ENCODE measurements around the gene BCAS2. TPM values are rescaled to one million over a fixed set of nuclear protein-coding genes. Genes with fewer than 3 reads are reported as not detected.

BCAS2 gene
- total RNA-seq, 5 donors from 2014 or later (not counting 1 experiment from before 2014, with no cell fraction given): 29.6 to 77.7 (median 32.4) TPM

DNA sequence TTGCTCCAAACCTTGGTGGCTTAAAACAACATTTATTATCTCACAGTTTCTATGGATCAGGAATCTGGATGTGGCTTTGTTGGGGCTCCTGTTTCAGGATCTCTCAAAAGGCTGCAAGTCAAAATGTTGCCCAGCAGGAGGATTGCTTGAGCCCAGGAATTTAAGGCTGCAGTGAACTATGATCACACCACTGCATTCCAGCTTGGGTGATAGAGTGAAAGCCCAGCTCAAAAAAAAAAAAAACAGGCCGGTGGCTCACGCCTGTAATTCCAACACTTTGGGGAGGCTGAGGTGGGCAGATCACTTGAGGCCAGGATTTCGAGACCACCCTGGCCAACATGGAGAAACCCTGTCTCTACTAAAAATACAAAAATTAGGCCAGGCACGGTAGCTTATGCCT is 30.0 kb downstream of the BCAS2 start:
- DNase-seq (no peak), ATAC-seq (replicated peaks in 1 of 4) (no peak)
- Histone ChIP-seq H3K36me3 (ENCODE audit: control insufficient read depth in 2 of 2, extremely low read depth in 1 of 2, insufficient read depth in 1 of 2, low read length in 1 of 2) (no peaks in the 10 kb centered on the region), H3K4me1 (ENCODE audit: control insufficient read depth in 1 of 2, extremely low read depth in 1 of 2, insufficient read depth in 2 of 2, low read length in 2 of 2) (no peaks in the 10 kb centered on the region), H3K9me3 (no peaks in the 10 kb centered on the region), H3K27me3 (replicated peaks in 1 of 2; ENCODE audit: control insufficient read depth in 2 of 2, extremely low read depth in 1 of 2, insufficient read depth in 2 of 2, low read length in 1 of 2) (peaks cover 0 to 3% of the 10 kb centered on the region in 2 experiments), H3K4me3 (ENCODE audit: control insufficient read depth in 1 of 2, extremely low read depth in 1 of 2, low read length in 1 of 2) (no peak overlapping the region), H3K27ac (ENCODE audit: low read length) (no peak overlapping the region)
- POLR2A ChIA-PET: interaction anchor here (0.6 kb wide), 2 partner anchors 19 to 120 kb away, joined by 3 to 4 read pairs; no protein-coding TSS in a partner anchor
- no CpG with 5 or more reads among the region's 4 CpGs for WGBS (ENCODE audit: insufficient coverage)
- Mint-ChIP-seq H3K9me3 (no peaks in the 10 kb centered on the region), H3K4me1 (no peaks in the 10 kb centered on the region), H3K36me3 (no peaks in the 10 kb centered on the region), H3K27me3 (no peaks in the 10 kb centered on the region), H3K4me3 (no peak overlapping the region), H3K27ac (no peak overlapping the region)
- CTCF ChIA-PET: interaction anchor here (0.6 to 0.7 kb wide), 2 partner anchors 30 to 92 kb away, joined by 3 to 5 read pairs; no protein-coding TSS in a partner anchor

GRCh38 chr1:114550336-114550735 is 31.1 kb downstream of the BCAS2 start:
- Histone ChIP-seq H3K36me3 (ENCODE audit: control insufficient read depth in 2 of 2, extremely low read depth in 1 of 2, insufficient read depth in 1 of 2, low read length in 1 of 2) (no peaks in the 10 kb centered on the region), H3K9me3 (no peaks in the 10 kb centered on the region), H3K27ac (ENCODE audit: low read length) (no peak overlapping the region), H3K4me3 (ENCODE audit: control insufficient read depth in 1 of 2, extremely low read depth in 1 of 2, low read length in 1 of 2) (no peak overlapping the region), H3K4me1 (ENCODE audit: control insufficient read depth in 1 of 2, extremely low read depth in 1 of 2, insufficient read depth in 2 of 2, low read length in 2 of 2) (no peaks in the 10 kb centered on the region), H3K27me3 (replicated peaks in 1 of 2; ENCODE audit: control insufficient read depth in 2 of 2, extremely low read depth in 1 of 2, insufficient read depth in 2 of 2, low read length in 1 of 2) (peaks cover 0 to 3% of the 10 kb centered on the region in 2 experiments)
- no peaks in the 10 kb centered on the region for H3K9me3 Mint-ChIP-seq
- ATAC-seq (replicated peaks in 1 of 4) (no peak), DNase-seq (no peak)
- H3K4me1 Mint-ChIP-seq: no peaks in the 10 kb centered on the region
- no peak overlapping the region for H3K4me3 Mint-ChIP-seq
- H3K36me3 Mint-ChIP-seq: no peaks in the 10 kb centered on the region
- CTCF ChIA-PET: interaction anchor here (0.6 to 0.7 kb wide), 2 partner anchors 115 to 145 kb away, joined by 3 to 5 read pairs; partner anchors contain the start of gene AMPD1 (in 1 of the 2)
- WGBS (ENCODE audit: insufficient coverage): no CpG with 5 or more reads among the region's 2 CpGs
- H3K27me3 Mint-ChIP-seq: no peaks in the 10 kb centered on the region
- H3K27ac Mint-ChIP-seq: no peak overlapping the region
- POLR2A ChIA-PET: no interaction called here

GRCh38 chr1:114549137-114549536 is 32.3 kb downstream of the BCAS2 start:
- peaks cover 0 to 2% of the 10 kb centered on the region in 2 donors for H3K27me3 Mint-ChIP-seq
- H3K9me3 ChIP-seq: no peaks in the 10 kb centered on the region
- H3K4me1 Mint-ChIP-seq: no peaks in the 10 kb centered on the region
- no peak for ATAC-seq (replicated peaks in 1 of 4)
- no peaks in the 10 kb centered on the region for H3K36me3 ChIP-seq (ENCODE audit: control insufficient read depth in 2 of 2, extremely low read depth in 1 of 2, insufficient read depth in 1 of 2, low read length in 1 of 2)
- no peaks in the 10 kb centered on the region for H3K9me3 Mint-ChIP-seq
- no peak overlapping the region for H3K4me3 ChIP-seq (ENCODE audit: control insufficient read depth in 1 of 2, extremely low read depth in 1 of 2, low read length in 1 of 2)
- DNase-seq: no peak
- H3K27ac ChIP-seq (ENCODE audit: low read length): no peak overlapping the region
- H3K36me3 Mint-ChIP-seq: no peaks in the 10 kb centered on the region
- H3K4me1 ChIP-seq (ENCODE audit: control insufficient read depth in 1 of 2, extremely low read depth in 1 of 2, insufficient read depth in 2 of 2, low read length in 2 of 2): no peaks in the 10 kb centered on the region
- ChIA-PET POLR2A (interaction anchor here in 1 of 2 donors (0.6 kb wide), 2 partner anchors 18 to 217 kb away, joined by 3 to 9 read pairs; no protein-coding TSS in a partner anchor), CTCF (no interaction called here)
- H3K27me3 ChIP-seq (replicated peaks in 1 of 2; ENCODE audit: control insufficient read depth in 2 of 2, extremely low read depth in 1 of 2, insufficient read depth in 2 of 2, low read length in 1 of 2): peaks cover 0 to 3% of the 10 kb centered on the region in 2 experiments
- H3K4me3 Mint-ChIP-seq: no peak overlapping the region
- no peak overlapping the region for H3K27ac Mint-ChIP-seq
- WGBS (ENCODE audit: insufficient coverage): no CpG with 5 or more reads among the region's 4 CpGs

- Mint-ChIP-seq H3K4me1 (no peaks in the 10 kb centered on the region), H3K27ac (no peak overlapping the region), H3K36me3 (no peaks in the 10 kb centered on the region), H3K9me3 (no peaks in the 10 kb centered on the region), H3K27me3 (peaks cover 0 to 2% of the 10 kb centered on the region in 2 donors), H3K4me3 (no peak overlapping the region)
- Histone ChIP-seq H3K27me3 (replicated peaks in 1 of 2; ENCODE audit: control insufficient read depth in 2 of 2, extremely low read depth in 1 of 2, insufficient read depth in 2 of 2, low read length in 1 of 2) (peaks cover 0 to 3% of the 10 kb centered on the region in 2 experiments), H3K36me3 (ENCODE audit: control insufficient read depth in 2 of 2, extremely low read depth in 1 of 2, insufficient read depth in 1 of 2, low read length in 1 of 2) (no peaks in the 10 kb centered on the region), H3K27ac (ENCODE audit: low read length) (no peak overlapping the region), H3K4me3 (ENCODE audit: control insufficient read depth in 1 of 2, extremely low read depth in 1 of 2, low read length in 1 of 2) (no peak overlapping the region), H3K4me1 (ENCODE audit: control insufficient read depth in 1 of 2, extremely low read depth in 1 of 2, insufficient read depth in 2 of 2, low read length in 2 of 2) (no peaks in the 10 kb centered on the region), H3K9me3 (no peaks in the 10 kb centered on the region)
- no CpG with 5 or more reads among the region's 1 CpG for WGBS (ENCODE audit: insufficient coverage)
- ATAC-seq (replicated peaks in 1 of 4): no peak
- CTCF ChIA-PET: interaction anchor here in 1 of 2 donors (0.6 kb wide), 1 partner anchor 688 kb away, joined by 5 read pairs; no protein-coding TSS in a partner anchor
- POLR2A ChIA-PET: no interaction called here
- DNase-seq: no peak
Observed at GRCh38 chr1:114547076-114547475, 34.3 kb downstream of the BCAS2 start.

- Histone ChIP-seq H3K27ac (ENCODE audit: low read length) (no peak overlapping the region), H3K27me3 (replicated peaks in 1 of 2; ENCODE audit: control insufficient read depth in 2 of 2, extremely low read depth in 1 of 2, insufficient read depth in 2 of 2, low read length in 1 of 2) (peaks cover 0 to 3% of the 10 kb centered on the region in 2 experiments), H3K4me1 (ENCODE audit: control insufficient read depth in 1 of 2, extremely low read depth in 1 of 2, insufficient read depth in 2 of 2, low read length in 2 of 2) (no peaks in the 10 kb centered on the region), H3K9me3 (no peaks in the 10 kb centered on the region), H3K4me3 (ENCODE audit: control insufficient read depth in 1 of 2, extremely low read depth in 1 of 2, low read length in 1 of 2) (no peak overlapping the region), H3K36me3 (ENCODE audit: control insufficient read depth in 2 of 2, extremely low read depth in 1 of 2, insufficient read depth in 1 of 2, low read length in 1 of 2) (no peaks in the 10 kb centered on the region)
- ChIA-PET POLR2A (no interaction called here), CTCF (no interaction called here)
- no CpG with 5 or more reads among the region's 2 CpGs for WGBS (ENCODE audit: insufficient coverage)
- Mint-ChIP-seq H3K36me3 (no peaks in the 10 kb centered on the region), H3K4me3 (no peak overlapping the region), H3K9me3 (no peaks in the 10 kb centered on the region), H3K27me3 (peaks cover 0 to 2% of the 10 kb centered on the region in 2 donors), H3K4me1 (no peaks in the 10 kb centered on the region), H3K27ac (no peak overlapping the region)
- DNase-seq (no peak), ATAC-seq (replicated peaks in 1 of 4) (no peak)
Observed at GRCh38 chr1:114545796-114546195, 35.6 kb downstream of the BCAS2 start.

DNA sequence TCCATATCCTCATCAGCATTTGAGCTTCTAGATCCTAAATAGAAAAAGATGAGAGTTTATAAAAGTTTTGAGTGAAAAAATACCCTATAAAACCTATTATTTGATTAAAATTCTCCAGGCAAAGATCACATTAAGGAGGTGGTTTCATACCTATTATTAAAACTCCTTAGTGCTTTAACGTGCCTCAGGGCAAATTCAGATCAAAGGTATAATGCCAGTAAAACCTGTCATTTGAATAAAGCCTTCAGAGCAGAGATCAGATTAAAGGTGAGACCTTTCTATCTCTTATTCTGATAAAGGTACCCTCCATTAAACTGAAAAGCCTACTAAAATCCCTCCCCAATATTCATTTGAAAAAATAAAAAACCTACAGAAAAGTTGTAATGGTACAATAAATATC is 36.1 kb downstream of the BCAS2 start:
- Histone ChIP-seq H3K9me3 (no peaks in the 10 kb centered on the region), H3K27ac (ENCODE audit: low read length) (no peak overlapping the region), H3K36me3 (ENCODE audit: control insufficient read depth in 2 of 2, extremely low read depth in 1 of 2, insufficient read depth in 1 of 2, low read length in 1 of 2) (no peaks in the 10 kb centered on the region), H3K27me3 (replicated peaks in 1 of 2; ENCODE audit: control insufficient read depth in 2 of 2, extremely low read depth in 1 of 2, insufficient read depth in 2 of 2, low read length in 1 of 2) (peaks cover 0 to 3% of the 10 kb centered on the region in 2 experiments), H3K4me3 (ENCODE audit: control insufficient read depth in 1 of 2, extremely low read depth in 1 of 2, low read length in 1 of 2) (no peak overlapping the region), H3K4me1 (ENCODE audit: control insufficient read depth in 1 of 2, extremely low read depth in 1 of 2, insufficient read depth in 2 of 2, low read length in 2 of 2) (no peaks in the 10 kb centered on the region)
- H3K27me3 Mint-ChIP-seq: peaks cover 0 to 2% of the 10 kb centered on the region in 2 donors
- no peak overlapping the region for H3K4me3 Mint-ChIP-seq
- POLR2A ChIA-PET: no interaction called here
- H3K9me3 Mint-ChIP-seq: no peaks in the 10 kb centered on the region
- no peak overlapping the region for H3K27ac Mint-ChIP-seq
- no peaks in the 10 kb centered on the region for H3K4me1 Mint-ChIP-seq
- no peak for ATAC-seq (replicated peaks in 1 of 4)
- no peaks in the 10 kb centered on the region for H3K36me3 Mint-ChIP-seq
- no CpG with 5 or more reads among the region's 1 CpG for WGBS (ENCODE audit: insufficient coverage)
- no peak for DNase-seq
- CTCF ChIA-PET: no interaction called here

- ChIA-PET CTCF (no interaction called here), POLR2A (no interaction called here)
- Histone ChIP-seq H3K27ac (ENCODE audit: low read length) (no peak overlapping the region), H3K4me3 (ENCODE audit: control insufficient read depth in 1 of 2, extremely low read depth in 1 of 2, low read length in 1 of 2) (no peak overlapping the region), H3K36me3 (ENCODE audit: control insufficient read depth in 2 of 2, extremely low read depth in 1 of 2, insufficient read depth in 1 of 2, low read length in 1 of 2) (no peaks in the 10 kb centered on the region), H3K27me3 (replicated peaks in 1 of 2; ENCODE audit: control insufficient read depth in 2 of 2, extremely low read depth in 1 of 2, insufficient read depth in 2 of 2, low read length in 1 of 2) (peaks cover 0 to 3% of the 10 kb centered on the region in 2 experiments), H3K9me3 (no peaks in the 10 kb centered on the region), H3K4me1 (ENCODE audit: control insufficient read depth in 1 of 2, extremely low read depth in 1 of 2, insufficient read depth in 2 of 2, low read length in 2 of 2) (no peaks in the 10 kb centered on the region)
- no peak overlapping the region for H3K27ac Mint-ChIP-seq
- no peak overlapping the region for H3K4me3 Mint-ChIP-seq
- no peaks in the 10 kb centered on the region for H3K36me3 Mint-ChIP-seq
- WGBS (ENCODE audit: insufficient coverage): 82% methylated on average over 4 of the region's 6 CpGs
- H3K4me1 Mint-ChIP-seq: no peaks in the 10 kb centered on the region
- H3K27me3 Mint-ChIP-seq: peaks cover 0 to 2% of the 10 kb centered on the region in 2 donors
- H3K9me3 Mint-ChIP-seq: no peaks in the 10 kb centered on the region
- ATAC-seq (replicated peaks in 1 of 4): no peak
- no peak for DNase-seq
Observed at GRCh38 chr1:114540821-114541220, 40.6 kb downstream of the BCAS2 start.

All from T-cell (primary cell).